Anterior cingulate cortex (tissue), 58 donors: ENCODE results near the gene FIGNL2.

Experiments used
- DNase-seq, 58 donors: peaks; one replicate each; lab custom pipeline; 2025; lab: John Stamatoyannopoulos, UW

Gene FIGNL2

GRCh38 chr12:51874486-51874885 lies 26.0 kb upstream of the FIGNL2 start:
- no peak for DNase-seq

GRCh38 chr12:51874000-51874399 lies 25.5 kb upstream of the FIGNL2 start:
- DNase-seq = no peak

GRCh38 chr12:51873251-51873994 lies 24.9 kb upstream of the FIGNL2 start:
- no peak for DNase-seq

- no peak for DNase-seq
These were observed 24.1 kb upstream of the FIGNL2 start for GRCh38 chr12:51872689-51872981.

- no peak for DNase-seq
These were observed 23.6 kb upstream of the FIGNL2 start for GRCh38 chr12:51871918-51872688.

- DNase-seq = no peak
These were observed 22.6 kb upstream of the FIGNL2 start for GRCh38 chr12:51871126-51871525.

- no peak for DNase-seq
These were observed 22.0 kb upstream of the FIGNL2 start for GRCh38 chr12:51870504-51870903.

- DNase-seq = no peak
These were observed 21.4 kb upstream of the FIGNL2 start for GRCh38 chr12:51869931-51870330.

- no peak for DNase-seq
These were observed 21.0 kb upstream of the FIGNL2 start for GRCh38 chr12:51869496-51869865.

- DNase-seq = peak in 2 of 58 donors; percentile 23 to 62
These were observed 20.4 kb upstream of the FIGNL2 start for GRCh38 chr12:51868821-51869495.

- no peak for DNase-seq
These were observed 19.4 kb upstream of the FIGNL2 start for GRCh38 chr12:51867796-51868428.

- no peak for DNase-seq
These were observed 18.9 kb upstream of the FIGNL2 start for GRCh38 chr12:51867371-51867770.

GRCh38 chr12:51866762-51867161 lies 18.2 kb upstream of the FIGNL2 start:
- no peak for DNase-seq

GRCh38 chr12:51866324-51866723 lies 17.8 kb upstream of the FIGNL2 start:
- DNase-seq = no peak

- DNase-seq = no peak
These were observed 17.3 kb upstream of the FIGNL2 start for GRCh38 chr12:51865757-51866270.

- no peak for DNase-seq
These were observed 16.5 kb upstream of the FIGNL2 start for GRCh38 chr12:51864833-51865670.

- DNase-seq = peak in 35 of 58 donors; percentile 15 to 69 (median 47)
These were observed 15.7 kb upstream of the FIGNL2 start for GRCh38 chr12:51863933-51864832.

- DNase-seq = no peak
These were observed 14.9 kb upstream of the FIGNL2 start for GRCh38 chr12:51863363-51863932.

GRCh38 chr12:51862947-51863346 lies 14.4 kb upstream of the FIGNL2 start:
- DNase-seq = no peak
